Tibial nerve (tissue), 4 donors: ENCODE data around the gene COL27A1. TPM values are rescaled to one million over a fixed set of nuclear protein-coding genes. Genes with fewer than 3 reads are reported as not detected.

Experiments
- DNase-seq, 2 donors: peaks; one replicate each; pipeline ENCODE4 v3.0.0-alpha.2; 2019; ENCODE audit warnings: low spot score in 2 of 2
- H3K27ac ChIP-seq, 4 donors: fragments of 200-600 bp; sonication (generic) in 3 of 4; one replicate each; pipeline ENCODE4 v1.5.1; 2017 to 2019; ENCODE audit warnings: mild to moderate bottlenecking in 1 of 4
- H3K27me3 ChIP-seq, 2 donors: fragments of 200-600 bp; sonication (generic) in 1 of 2; one replicate each; pipeline versions ENCODE4 v1.5.1 to v1.6.0; 2017 to 2019
- H3K36me3 ChIP-seq, 3 donors: fragments of 200-600 bp; sonication (generic); one replicate each; pipeline ENCODE4 v1.5.1; 2018 to 2019
- H3K4me1 ChIP-seq, 4 donors: fragments of 200-600 bp; sonication (generic) in 3 of 4; one replicate each; pipeline ENCODE4 v1.5.1; 2017 to 2019
- H3K4me3 ChIP-seq, 4 donors: fragments of 200-600 bp; sonication (generic) in 3 of 4; one replicate each; pipeline ENCODE4 v1.5.1; 2017 to 2019; ENCODE audit warnings: mild to moderate bottlenecking in 1 of 4, moderate library complexity in 1 of 4
- H3K9me3 ChIP-seq, 4 donors: fragments of 200-600 bp; sonication (generic) in 3 of 4; one replicate each; pipeline ENCODE4 v1.5.1; 2017 to 2019
- EP300 ChIP-seq, 2 donors: sonication (generic); formaldehyde crosslinking; IDR thresholded peaks; one replicate each; pipeline ENCODE4 v1.6.1; 2017; ENCODE audit warnings: antibody characterized with exemption in 2 of 2, mild to moderate bottlenecking in 1 of 2
- POLR2A ChIP-seq, 2 donors: fragments of 450-650 bp; IDR thresholded peaks; one replicate each; pipeline ENCODE4 v1.6.1; 2017; ENCODE audit warnings: antibody characterized with exemption in 2 of 2, mild to moderate bottlenecking in 2 of 2, moderate library complexity in 2 of 2
- WGBS, 2 donors: methylation state at CpG; one replicate each; pipeline ENCODE4 v1.1.5; 2018; 5-methylcytosine and 5-hydroxymethylcytosine counted together
- total RNA-seq, 4 donors: library from RNA; depleted of rRNA; stranded (reverse); fragments of >200 nt; gene quantifications; one replicate each; pipeline ENCODE4 v1.1.0, GENCODE V29; 2016
- TF ChIP-seq, protein P1 (sequence below), 5 experiments: fragments of 200-600 bp in 3 of 5; fragments of 450-650 bp in 2 of 5; sonication (generic) in 3 of 5; IDR thresholded peaks; one replicate each; pipeline ENCODE4 v1.5.1; 2016 to 2019; ENCODE audit warnings: antibody characterized with exemption in 5 of 5, mild to moderate bottlenecking in 3 of 5, moderate library complexity in 2 of 5

Gene COL27A1
- total RNA-seq, 4 donors from 2014 or later: 14.9 to 55.8 (median 27.7) TPM

DNA sequence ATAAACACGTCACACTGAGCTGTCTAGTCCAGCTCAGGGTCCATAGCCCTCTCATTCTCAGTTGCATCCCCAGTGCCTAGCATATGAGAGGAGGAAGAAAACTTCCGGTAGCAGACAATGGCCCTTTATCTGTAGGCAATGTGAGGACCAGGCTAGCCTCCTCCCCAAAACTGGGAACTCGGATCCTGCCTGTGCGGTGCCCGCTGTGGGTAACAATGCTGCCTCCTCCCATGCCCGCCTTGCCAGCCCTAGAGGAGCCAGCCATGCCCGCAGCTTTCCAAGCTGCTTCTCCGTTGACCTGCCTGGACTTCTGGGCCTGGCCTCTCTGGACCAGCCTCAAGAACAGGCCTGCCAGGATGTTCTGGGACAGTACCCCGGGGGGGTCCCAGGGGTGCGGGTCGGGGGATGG, 93.0 kb downstream of the COL27A1 start:
- no peak overlapping the region for H3K4me3 ChIP-seq
- 48 to 52% methylated on average over 10 to 11 of the region's 11 CpGs for WGBS, 2 donors
- no peak for TF ChIP-seq POLR2A (IDR thresholded peaks at IDR 0.05)
- TF ChIP-seq EP300 (IDR thresholded peaks at IDR 0.05): peak in 1 of 2 donors; percentile 9

DNA sequence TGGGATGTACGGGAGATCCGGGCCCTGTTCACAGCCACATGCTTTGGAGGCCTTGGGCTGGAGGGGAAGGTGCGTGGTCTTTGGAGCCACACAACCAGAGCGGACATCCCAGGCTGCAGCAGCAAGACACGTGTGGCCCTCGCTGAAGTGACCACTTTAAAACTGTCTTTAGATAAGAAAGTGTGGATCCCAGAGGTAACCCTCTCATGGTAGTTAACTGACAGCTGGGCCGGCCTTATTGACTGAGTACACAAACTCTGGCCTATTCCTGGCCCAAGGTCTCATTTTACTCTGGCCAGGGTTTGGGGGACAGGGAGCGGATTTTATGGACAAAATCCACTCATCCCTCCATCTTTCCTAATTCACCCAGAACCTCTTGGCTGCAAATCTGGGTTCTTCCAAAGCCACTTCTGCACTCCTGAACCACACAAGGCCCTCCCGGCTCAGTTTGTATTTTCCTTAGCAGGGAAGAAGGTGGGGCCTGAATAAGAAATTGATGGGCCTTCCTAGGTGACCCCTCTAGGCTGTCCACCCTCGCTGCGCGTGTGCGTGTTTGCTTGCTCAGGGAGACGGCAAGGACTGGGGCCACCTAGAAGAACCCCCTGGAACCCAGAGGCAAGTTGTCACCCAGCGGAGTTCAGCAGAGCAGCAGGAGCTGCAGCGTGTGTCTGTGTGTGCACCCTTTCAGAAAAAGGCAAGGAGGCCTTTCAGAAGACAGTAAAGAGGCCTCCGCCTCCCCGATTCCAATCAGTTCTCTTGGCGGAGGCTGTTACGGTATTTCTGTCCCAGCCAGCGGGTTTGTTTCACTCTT, 94.3 kb downstream of the COL27A1 start:
- no peaks in the 10 kb centered on the region for H3K9me3 ChIP-seq

More for the DNA sequence above, 93.0 kb downstream of the COL27A1 start:
- Histone ChIP-seq H3K27me3 (no peaks in the 10 kb centered on the region), H3K4me1 (peaks cover 0 to 35% (median 9%) of the 10 kb centered on the region in 4 donors), H3K27ac (peak overlapping the region in 3 of 4 donors; percentile 30 to 72 (median 65)), H3K36me3 (peaks cover 0 to 18% (median 0%) of the 10 kb centered on the region in 3 donors), H3K9me3 (no peaks in the 10 kb centered on the region)
- no peak for DNase-seq

DNA sequence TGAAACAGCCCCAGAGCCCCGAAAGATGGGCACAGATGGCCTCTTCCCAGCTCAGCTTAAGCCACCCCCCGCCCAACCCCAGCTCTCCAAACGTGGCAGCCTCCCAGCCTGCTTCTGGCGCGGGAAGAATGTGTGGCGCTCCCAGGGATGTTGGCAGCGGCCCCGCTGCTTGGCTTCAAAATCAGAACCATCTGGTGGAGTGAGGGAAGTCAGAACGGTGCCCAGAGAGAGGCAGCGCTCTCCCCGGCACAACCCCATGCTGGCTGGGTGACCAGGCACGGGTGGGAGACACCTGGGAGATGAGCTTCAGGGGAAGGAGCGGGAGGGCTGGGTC, 94.9 kb downstream of the COL27A1 start:
- WGBS, 2 donors: 35 to 47% methylated on average over 5 to 13 of the region's 13 CpGs
- DNase-seq: peak; percentile 27 to 49
- H3K27ac ChIP-seq: peak overlapping the region in 3 of 4 donors; percentile 30 to 68 (median 62)
- TF ChIP-seq POLR2A (IDR thresholded peaks at IDR 0.05) (no peak), EP300 (IDR thresholded peaks at IDR 0.05) (peak in 1 of 2 donors; percentile 23)
- peak overlapping the region in 1 of 4 donors; percentile 6 for H3K4me3 ChIP-seq
- H3K27me3 ChIP-seq: no peaks in the 10 kb centered on the region
- H3K4me1 ChIP-seq: peaks cover 0 to 35% (median 9%) of the 10 kb centered on the region in 4 donors
- no peaks in the 10 kb centered on the region for H3K9me3 ChIP-seq
- peaks cover 0 to 15% (median 0%) of the 10 kb centered on the region in 3 donors for H3K36me3 ChIP-seq

More for the DNA sequence above, 94.3 kb downstream of the COL27A1 start:
- TF ChIP-seq EP300 (IDR thresholded peaks at IDR 0.05): no peak
- TF ChIP-seq POLR2A (IDR thresholded peaks at IDR 0.05): no peak
- Histone ChIP-seq H3K4me3 (peak overlapping the region in 1 of 4 donors; percentile 6), H3K27me3 (no peaks in the 10 kb centered on the region), H3K4me1 (peaks cover 0 to 35% (median 9%) of the 10 kb centered on the region in 4 donors), H3K27ac (peak overlapping the region in 3 of 4 donors; percentile 30 to 68 (median 62)), H3K36me3 (peaks cover 0 to 16% (median 0%) of the 10 kb centered on the region in 3 donors)
- no peak for DNase-seq
- 68 to 70% methylated on average over 20 to 21 of the region's 21 CpGs for WGBS, 2 donors

DNA sequence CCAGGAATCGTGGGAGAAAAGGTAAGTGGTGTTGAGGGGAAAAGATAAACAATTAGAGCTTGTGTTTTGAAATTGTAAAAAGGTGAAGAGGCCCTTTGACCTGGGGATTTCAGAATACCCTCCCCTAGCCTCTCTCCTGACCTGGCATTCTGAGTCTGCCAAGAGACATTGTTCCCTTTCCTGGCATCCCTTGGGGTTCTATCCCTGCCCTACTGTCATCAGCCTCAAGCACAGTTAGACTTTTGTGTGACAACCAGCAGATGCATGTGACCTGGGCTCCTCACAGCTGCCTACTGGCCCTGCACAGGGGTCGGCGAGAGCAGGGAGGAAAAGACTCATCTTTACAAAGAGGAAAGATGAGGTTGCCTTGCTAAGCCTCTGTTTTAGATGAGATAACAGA, 95.3 kb downstream of the COL27A1 start:
- no peaks in the 10 kb centered on the region for H3K9me3 ChIP-seq
- no peak overlapping the region for H3K4me3 ChIP-seq
- H3K4me1 ChIP-seq: peaks cover 0 to 35% (median 9%) of the 10 kb centered on the region in 4 donors
- WGBS, 2 donors: 74 to 78% methylated on average over 3 of the region's 3 CpGs
- TF ChIP-seq, protein P1, sequence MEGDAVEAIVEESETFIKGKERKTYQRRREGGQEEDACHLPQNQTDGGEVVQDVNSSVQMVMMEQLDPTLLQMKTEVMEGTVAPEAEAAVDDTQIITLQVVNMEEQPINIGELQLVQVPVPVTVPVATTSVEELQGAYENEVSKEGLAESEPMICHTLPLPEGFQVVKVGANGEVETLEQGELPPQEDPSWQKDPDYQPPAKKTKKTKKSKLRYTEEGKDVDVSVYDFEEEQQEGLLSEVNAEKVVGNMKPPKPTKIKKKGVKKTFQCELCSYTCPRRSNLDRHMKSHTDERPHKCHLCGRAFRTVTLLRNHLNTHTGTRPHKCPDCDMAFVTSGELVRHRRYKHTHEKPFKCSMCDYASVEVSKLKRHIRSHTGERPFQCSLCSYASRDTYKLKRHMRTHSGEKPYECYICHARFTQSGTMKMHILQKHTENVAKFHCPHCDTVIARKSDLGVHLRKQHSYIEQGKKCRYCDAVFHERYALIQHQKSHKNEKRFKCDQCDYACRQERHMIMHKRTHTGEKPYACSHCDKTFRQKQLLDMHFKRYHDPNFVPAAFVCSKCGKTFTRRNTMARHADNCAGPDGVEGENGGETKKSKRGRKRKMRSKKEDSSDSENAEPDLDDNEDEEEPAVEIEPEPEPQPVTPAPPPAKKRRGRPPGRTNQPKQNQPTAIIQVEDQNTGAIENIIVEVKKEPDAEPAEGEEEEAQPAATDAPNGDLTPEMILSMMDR (IDR thresholded peaks at IDR 0.05): no peak
- TF ChIP-seq POLR2A (IDR thresholded peaks at IDR 0.05) (no peak), EP300 (IDR thresholded peaks at IDR 0.05) (no peak)
- peaks cover 0 to 11% (median 0%) of the 10 kb centered on the region in 3 donors for H3K36me3 ChIP-seq
- H3K27me3 ChIP-seq: no peaks in the 10 kb centered on the region
- no peak for DNase-seq
- H3K27ac ChIP-seq: peak overlapping the region in 2 of 4 donors; percentile 62 to 68

DNA sequence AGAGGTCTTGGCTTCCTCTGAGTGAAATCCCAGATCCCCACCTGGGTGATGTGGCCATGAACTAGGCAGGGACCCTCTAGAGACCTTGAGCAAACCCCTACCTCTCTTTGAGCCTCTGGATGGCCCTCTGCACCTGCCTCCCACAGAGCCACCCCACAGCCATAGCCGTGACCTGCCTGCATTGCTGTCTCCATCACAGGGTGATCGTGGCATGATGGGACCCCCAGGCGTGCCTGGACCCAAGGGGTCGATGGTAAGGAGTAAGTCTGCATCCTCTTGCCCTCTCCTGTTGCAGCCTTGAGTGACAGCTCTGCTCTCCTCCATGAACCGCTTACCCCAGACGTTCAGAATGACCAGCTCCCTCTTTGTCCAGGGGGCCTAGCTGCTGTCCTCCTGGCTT, 97.1 kb downstream of the COL27A1 start:
- Histone ChIP-seq H3K36me3 (peaks cover 0 to 7% (median 0%) of the 10 kb centered on the region in 3 donors), H3K4me3 (no peak overlapping the region), H3K27ac (no peak overlapping the region), H3K4me1 (peaks cover 0 to 35% (median 9%) of the 10 kb centered on the region in 4 donors), H3K9me3 (no peaks in the 10 kb centered on the region), H3K27me3 (no peaks in the 10 kb centered on the region)
- no peak for DNase-seq
- 85 to 93% methylated on average over 6 of the region's 6 CpGs for WGBS, 2 donors
- TF ChIP-seq POLR2A (IDR thresholded peaks at IDR 0.05): no peak
- TF ChIP-seq EP300 (IDR thresholded peaks at IDR 0.05): no peak
- TF ChIP-seq, protein P1 (IDR thresholded peaks at IDR 0.05): no peak

DNA sequence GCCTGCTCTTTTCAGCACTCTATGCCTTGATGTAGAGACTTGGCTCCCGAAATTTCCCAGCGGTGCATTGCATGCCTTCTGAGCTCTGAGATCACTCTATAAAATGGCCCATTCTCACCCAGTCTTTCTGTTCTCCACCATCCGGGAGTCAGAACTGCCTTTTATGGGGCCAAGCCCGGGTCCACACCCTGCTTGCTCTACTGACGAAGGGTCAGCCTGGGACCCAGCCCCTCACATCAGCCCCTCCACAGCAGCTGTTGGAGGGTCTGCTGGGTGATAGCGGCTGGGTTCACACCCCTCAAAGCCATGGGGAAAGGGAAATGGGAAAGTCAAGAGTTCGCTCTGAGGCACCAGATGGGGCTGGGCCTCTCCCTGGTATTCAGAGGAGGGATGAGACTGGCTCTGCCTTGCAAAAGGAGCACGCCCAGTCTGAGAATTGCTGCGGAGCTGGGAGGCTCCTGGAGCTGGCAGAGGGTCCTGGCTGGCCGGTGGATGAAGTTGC, 101.5 kb downstream of the COL27A1 start:
- DNase-seq: no peak
- Histone ChIP-seq H3K9me3 (no peaks in the 10 kb centered on the region), H3K36me3 (peaks cover 0 to 36% (median 0%) of the 10 kb centered on the region in 3 donors), H3K4me1 (no peaks in the 10 kb centered on the region), H3K27ac (no peak overlapping the region), H3K27me3 (no peaks in the 10 kb centered on the region), H3K4me3 (no peak overlapping the region)
- TF ChIP-seq EP300 (IDR thresholded peaks at IDR 0.05) (no peak), POLR2A (IDR thresholded peaks at IDR 0.05) (no peak)
- TF ChIP-seq, protein P1 (IDR thresholded peaks at IDR 0.05): no peak
- WGBS, 2 donors: 72 to 79% methylated on average over 9 to 10 of the region's 10 CpGs
